ENCODE results near the gene CTNND1.

GRCh38 chr11:57764972-57765371 is 3.4 kb downstream of the CTNND1 start:
- TF ChIP-seq GATA2 (IDR thresholded peaks at IDR 0.05; ENCODE audit: low read depth, low read length) (no peak), GATA3 (IDR thresholded peaks at IDR 0.05; ENCODE audit: low read depth, low read length) (no peak)

All from SH-SY5Y (cell line).